ENCODE data around the gene OSTN. TPM values are rescaled to one million over a fixed set of nuclear protein-coding genes. Genes with fewer than 3 reads are reported as not detected.

The OSTN gene
- total RNA-seq, 3 donors from 2014 or later (not counting 1 experiment from before 2014, with no cell fraction given), result not detected

- ATAC-seq, result no peak
Observed at GRCh38 chr3:191192941-191193340, 6.1 kb upstream of the OSTN start.

GRCh38 chr3:191197761-191198306, 1.2 kb upstream of the OSTN start:
- ATAC-seq, result no peak
- Mint-ChIP-seq H3K27me3 (ENCODE audit: low read depth in 2 of 2) (no peaks in the 10 kb centered on the region), H3K4me1 (no peaks in the 10 kb centered on the region), H3K27ac (no peak overlapping the region), H3K36me3 (no peaks in the 10 kb centered on the region), H3K4me3 (no peak overlapping the region), H3K9me3 (peaks cover 3 to 6% of the 10 kb centered on the region in 2 donors)
- no peak overlapping the region for H3K4me3 ChIP-seq (ENCODE audit: low read length)
- 79% methylated on average over 3 of the region's 3 CpGs for WGBS (ENCODE audit: insufficient coverage)
- no peaks in the 10 kb centered on the region for H3K4me1 ChIP-seq (ENCODE audit: control insufficient read depth, insufficient read depth, low read length)
- H3K27ac ChIP-seq (ENCODE audit: low read length), result no peak overlapping the region
- H3K36me3 ChIP-seq (ENCODE audit: control insufficient read depth, insufficient read depth, low read length), result no peaks in the 10 kb centered on the region
- intact Hi-C loops (cut with micrococcal nuclease), result no loop called here
- H3K27me3 ChIP-seq (ENCODE audit: control insufficient read depth, insufficient read depth, low read length), result no peaks in the 10 kb centered on the region
- H3K9me3 ChIP-seq (ENCODE audit: control insufficient read depth, insufficient read depth, low read length), result peaks cover 3% of the 10 kb centered on the region
- no peak for TF ChIP-seq CTCF (IDR thresholded peaks at IDR 0.05)
- DNase-seq, result no peak

More at GRCh38 chr3:191192941-191193340, 6.1 kb upstream of the OSTN start:
- Histone ChIP-seq H3K27ac (ENCODE audit: low read length) (no peak overlapping the region), H3K4me1 (ENCODE audit: control insufficient read depth, insufficient read depth, low read length) (no peaks in the 10 kb centered on the region), H3K4me3 (ENCODE audit: low read length) (no peak overlapping the region), H3K9me3 (ENCODE audit: control insufficient read depth, insufficient read depth, low read length) (peaks cover 3% of the 10 kb centered on the region), H3K27me3 (ENCODE audit: control insufficient read depth, insufficient read depth, low read length) (no peaks in the 10 kb centered on the region), H3K36me3 (ENCODE audit: control insufficient read depth, insufficient read depth, low read length) (no peaks in the 10 kb centered on the region)
- H3K9me3 Mint-ChIP-seq, result peaks cover 4 to 7% of the 10 kb centered on the region in 2 donors
- H3K27ac Mint-ChIP-seq, result no peak overlapping the region
- intact Hi-C loops (cut with micrococcal nuclease), result no loop called here
- DNase-seq, result no peak
- no peaks in the 10 kb centered on the region for H3K4me1 Mint-ChIP-seq
- H3K4me3 Mint-ChIP-seq, result no peak overlapping the region
- peaks cover 2% of the 10 kb centered on the region for H3K36me3 Mint-ChIP-seq
- no peaks in the 10 kb centered on the region for H3K27me3 Mint-ChIP-seq (ENCODE audit: low read depth in 2 of 2)
- no peak for TF ChIP-seq CTCF (IDR thresholded peaks at IDR 0.05)

GRCh38 chr3:191198480-191198879, 561 bp upstream of the OSTN start:
- DNase-seq (no peak), ATAC-seq (no peak)
- Histone ChIP-seq H3K27me3 (ENCODE audit: control insufficient read depth, insufficient read depth, low read length) (no peaks in the 10 kb centered on the region), H3K4me1 (ENCODE audit: control insufficient read depth, insufficient read depth, low read length) (no peaks in the 10 kb centered on the region), H3K36me3 (ENCODE audit: control insufficient read depth, insufficient read depth, low read length) (no peaks in the 10 kb centered on the region), H3K27ac (ENCODE audit: low read length) (no peak overlapping the region), H3K4me3 (ENCODE audit: low read length) (no peak overlapping the region), H3K9me3 (ENCODE audit: control insufficient read depth, insufficient read depth, low read length) (peaks cover 3% of the 10 kb centered on the region)
- no peak for TF ChIP-seq CTCF (IDR thresholded peaks at IDR 0.05)
- intact Hi-C loops (cut with micrococcal nuclease), result no loop called here
- Mint-ChIP-seq H3K4me1 (no peaks in the 10 kb centered on the region), H3K4me3 (no peak overlapping the region), H3K27ac (no peak overlapping the region), H3K27me3 (ENCODE audit: low read depth in 2 of 2) (no peaks in the 10 kb centered on the region), H3K9me3 (peaks cover 3 to 6% of the 10 kb centered on the region in 2 donors), H3K36me3 (no peaks in the 10 kb centered on the region)
- 62% methylated on average over 4 of the region's 5 CpGs for WGBS (ENCODE audit: insufficient coverage)

GRCh38 chr3:191210032-191210431, 11.0 kb downstream of the OSTN start:
- ATAC-seq (no peak), DNase-seq (no peak)
- WGBS (ENCODE audit: insufficient coverage), result 86% methylated on average over 10 of the region's 10 CpGs
- Histone ChIP-seq H3K27ac (ENCODE audit: low read length) (no peak overlapping the region), H3K4me1 (ENCODE audit: control insufficient read depth, insufficient read depth, low read length) (no peaks in the 10 kb centered on the region), H3K36me3 (ENCODE audit: control insufficient read depth, insufficient read depth, low read length) (no peaks in the 10 kb centered on the region), H3K9me3 (ENCODE audit: control insufficient read depth, insufficient read depth, low read length) (no peaks in the 10 kb centered on the region), H3K27me3 (ENCODE audit: control insufficient read depth, insufficient read depth, low read length) (no peaks in the 10 kb centered on the region), H3K4me3 (ENCODE audit: low read length) (no peak overlapping the region)
- Mint-ChIP-seq H3K36me3 (no peaks in the 10 kb centered on the region), H3K27ac (no peak overlapping the region), H3K27me3 (ENCODE audit: low read depth in 2 of 2) (no peaks in the 10 kb centered on the region), H3K9me3 (peaks cover 0 to 2% of the 10 kb centered on the region in 2 donors), H3K4me3 (no peak overlapping the region), H3K4me1 (no peaks in the 10 kb centered on the region)
- TF ChIP-seq CTCF (IDR thresholded peaks at IDR 0.05), result no peak
- intact Hi-C loops (cut with micrococcal nuclease), result no loop called here

Data from natural killer cell (primary cell).